ENCODE results near the gene AKR1C1.
"Not testable (repeated sequence)": the region's sequence is repeated elsewhere in the genome, so short reads cannot be mapped to it uniquely, and the experiment has no call there.

Gene AKR1C1

GRCh38 chr10:4984971-4985594 lies 21.9 kb downstream of the AKR1C1 start:
- no peak for DNase-seq

DNA sequence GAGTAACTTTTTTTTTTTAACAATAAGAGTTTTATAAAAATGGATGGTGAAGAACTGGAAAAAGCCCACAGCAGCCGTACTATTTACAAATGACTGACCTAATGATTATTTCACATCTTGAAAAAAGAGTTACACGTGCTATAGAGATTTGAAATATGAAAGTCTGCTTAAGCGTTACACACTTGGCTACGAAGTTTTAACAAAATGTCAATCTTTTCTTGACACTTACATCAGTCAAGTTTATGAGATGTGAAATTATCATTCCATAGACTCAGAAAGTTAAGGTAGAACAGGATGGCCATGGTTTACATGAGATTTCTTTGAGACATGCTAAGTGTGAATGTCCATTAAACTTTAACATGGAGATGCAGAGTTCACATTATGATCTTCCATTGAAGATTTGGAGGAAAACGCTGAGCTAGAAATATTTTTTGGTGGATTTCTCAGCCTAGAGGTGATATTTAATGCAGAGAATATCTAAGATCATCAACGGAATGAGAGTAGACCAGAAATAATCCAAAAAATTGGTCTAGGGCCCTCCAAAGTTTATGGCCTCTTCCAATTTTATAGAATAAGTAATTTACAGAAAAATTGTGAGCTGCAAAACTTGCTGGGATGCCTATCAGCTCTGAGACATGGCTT lies 24.9 kb downstream of the AKR1C1 start:
- DNase-seq: not testable (repeated sequence)

GRCh38 chr10:4990217-4990616 lies 27.0 kb downstream of the AKR1C1 start:
- no peak for DNase-seq

DNA sequence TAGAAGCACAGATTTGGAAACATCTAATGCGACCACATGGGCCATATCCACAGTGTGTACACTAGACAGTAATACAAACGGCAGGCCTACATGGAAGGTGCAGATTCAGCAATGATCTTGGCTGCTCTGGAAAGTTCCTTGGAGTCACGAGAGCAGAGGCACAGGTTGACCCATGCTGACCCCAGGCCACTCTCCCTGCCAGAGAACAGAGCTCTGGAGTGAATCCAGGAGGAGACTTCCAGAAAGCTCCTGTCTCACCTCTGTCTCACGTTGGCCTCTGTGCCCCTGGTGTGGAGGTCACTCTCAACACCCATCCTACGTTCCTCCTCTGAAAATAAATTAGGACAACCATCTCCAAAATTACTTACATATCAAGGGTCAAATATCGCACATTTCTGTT lies 28.2 kb downstream of the AKR1C1 start:
- DNase-seq: not testable (repeated sequence)

DNA sequence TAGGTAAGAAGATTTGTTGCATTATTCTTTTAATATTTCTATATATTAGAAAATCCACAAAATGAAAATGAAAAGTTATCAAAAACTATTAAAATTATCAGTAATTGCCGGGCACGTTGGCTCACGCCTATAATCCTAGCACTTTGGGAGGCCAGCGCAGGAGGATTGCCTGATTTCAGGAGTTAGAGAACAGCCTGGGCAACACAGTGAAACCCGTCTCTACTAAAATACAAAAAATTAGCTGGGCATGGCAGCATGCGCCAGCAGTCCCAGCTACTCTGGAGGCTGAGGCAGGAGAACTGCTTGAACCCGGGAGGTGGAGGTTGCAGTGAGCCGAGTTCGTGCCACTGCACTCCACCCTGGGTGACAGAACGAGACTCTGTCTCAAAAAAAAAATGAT lies 29.3 kb downstream of the AKR1C1 start:
- not testable (repeated sequence) for DNase-seq

DNA sequence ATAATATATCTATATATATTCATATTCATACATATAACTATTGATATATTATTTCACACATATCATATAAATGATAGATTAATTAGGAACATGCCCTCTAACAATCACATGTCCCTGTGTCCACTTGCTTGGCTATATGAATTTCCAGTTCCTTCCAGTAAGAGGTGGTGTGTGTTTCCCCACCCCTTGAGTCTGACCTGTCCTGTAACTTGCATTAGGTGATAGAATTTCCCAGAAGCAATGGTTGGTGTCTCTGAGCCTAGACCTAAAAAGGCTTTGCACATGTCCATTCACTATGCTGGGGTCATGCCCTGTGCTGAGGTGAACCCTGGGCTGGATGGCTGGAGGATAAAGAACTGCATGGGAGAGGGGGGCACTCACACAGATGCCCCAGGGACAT lies 31.0 kb downstream of the AKR1C1 start:
- not testable (repeated sequence) for DNase-seq

DNA sequence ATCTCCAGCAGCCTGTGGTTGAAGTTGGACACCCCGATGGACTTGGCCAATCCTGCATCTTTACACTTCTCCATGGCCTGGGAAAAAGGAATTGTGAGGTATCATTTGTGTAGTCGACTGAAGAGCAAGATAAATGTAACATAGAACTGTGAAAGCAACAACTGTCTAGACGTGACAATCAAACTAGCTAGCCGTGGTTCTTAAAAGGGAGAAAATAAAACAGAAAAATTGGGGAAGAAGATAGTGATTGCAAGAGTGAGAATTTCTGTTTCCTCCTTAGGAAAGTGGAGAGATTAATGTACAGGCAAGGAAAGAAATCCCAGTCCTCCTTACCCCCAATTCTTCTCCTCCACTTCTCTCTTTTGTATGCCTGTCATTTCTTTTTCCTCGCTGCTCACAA lies 35.5 kb downstream of the AKR1C1 start:
- DNase-seq: no peak

GRCh38 chr10:5002013-5002727 lies 39.0 kb downstream of the AKR1C1 start:
- DNase-seq: no peak

DNA sequence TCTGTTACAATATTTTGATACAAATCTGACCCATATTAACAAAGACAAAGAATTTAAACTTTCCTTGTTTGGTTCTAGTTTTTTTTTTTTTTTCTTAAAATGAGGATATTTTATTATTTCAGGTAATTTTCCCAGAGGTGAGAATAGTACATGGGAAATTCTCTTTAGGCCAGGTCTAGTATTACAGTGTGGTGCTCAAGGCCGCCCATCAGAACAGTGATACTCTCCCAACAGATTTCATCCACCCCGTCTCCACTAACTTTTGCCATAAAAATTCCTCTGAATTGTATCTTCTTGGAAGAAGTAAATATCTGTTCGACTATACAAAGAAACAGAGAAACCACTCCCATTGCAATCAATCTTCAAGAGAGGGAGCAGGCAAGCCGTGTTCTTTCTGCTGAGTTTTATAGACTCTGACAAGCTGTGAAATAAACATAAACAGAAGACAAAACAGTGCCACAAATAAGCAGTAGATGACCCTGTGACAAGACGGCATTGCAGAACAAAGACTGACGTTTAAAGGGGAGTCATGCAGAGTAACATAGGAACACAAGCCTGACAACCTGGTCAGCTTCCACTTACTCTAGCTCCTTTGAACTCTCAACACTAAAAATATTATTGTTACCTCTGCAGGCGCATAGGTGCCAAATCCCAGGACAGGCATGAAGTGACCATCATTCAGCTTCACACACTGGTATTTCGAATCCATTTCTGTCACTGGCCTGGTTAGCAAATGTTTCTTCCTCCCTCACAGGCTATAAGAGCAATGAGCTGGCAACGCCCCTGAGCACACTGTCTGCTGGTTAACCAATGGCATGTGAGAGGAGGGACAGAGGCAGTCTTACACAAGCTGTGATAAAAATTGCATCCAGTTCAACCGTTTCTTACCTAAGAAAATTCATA lies 40.2 kb downstream of the AKR1C1 start, which contains the start of gene AKR1C2:
Gene AKR1C2, minus strand, starts transcription at position 731 of the 903 bp plus-strand sequence. Its CDS starts 22 bp downstream, at position 709.
- DNase-seq: not testable (repeated sequence)

DNA sequence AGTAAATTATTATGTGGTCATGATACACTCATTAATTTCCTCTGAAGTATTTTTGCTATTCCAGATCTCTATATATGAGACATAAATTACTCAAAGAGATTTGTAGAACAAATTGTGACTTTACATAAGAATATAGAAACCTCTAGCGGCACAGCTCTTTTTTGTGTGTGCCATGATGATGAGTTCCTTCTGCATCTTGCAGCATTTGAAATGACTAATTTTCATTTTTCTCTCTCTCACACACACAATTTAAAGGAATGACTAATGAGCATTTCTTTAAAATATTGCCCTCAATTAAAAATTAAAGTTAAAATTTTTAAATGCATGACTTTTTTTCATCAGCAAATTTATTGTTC lies 40.8 kb downstream of the AKR1C1 start:
- DNase-seq: not testable (repeated sequence)

DNA sequence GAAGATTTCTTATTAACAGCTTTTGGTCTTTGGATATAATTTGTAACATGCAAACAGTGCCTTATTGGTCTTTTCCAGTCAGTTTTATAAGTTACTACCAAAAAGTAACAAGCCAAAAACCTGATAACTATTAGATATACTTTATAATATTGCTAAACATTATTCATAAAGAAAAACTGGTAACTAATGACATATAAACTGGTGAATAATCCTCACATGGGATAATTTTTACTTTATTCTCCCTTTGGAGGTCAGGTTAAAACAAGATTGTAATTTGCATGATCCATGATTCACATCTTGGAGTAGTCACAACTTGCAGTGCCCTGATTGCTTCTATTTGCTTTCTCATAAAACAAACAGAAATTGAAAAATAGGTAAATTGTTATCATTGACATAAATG lies 41.3 kb downstream of the AKR1C1 start:
- DNase-seq: not testable (repeated sequence)

GRCh38 chr10:5008857-5009548 lies 45.8 kb downstream of the AKR1C1 start:
- not testable (repeated sequence) for DNase-seq

- not testable (repeated sequence) for DNase-seq
These were observed 46.8 kb downstream of the AKR1C1 start for GRCh38 chr10:5010043-5010442.

GRCh38 chr10:5011392-5011791 lies 48.2 kb downstream of the AKR1C1 start:
- DNase-seq: not testable (repeated sequence)

GRCh38 chr10:5012595-5012994 lies 49.4 kb downstream of the AKR1C1 start:
- DNase-seq: no peak

DNA sequence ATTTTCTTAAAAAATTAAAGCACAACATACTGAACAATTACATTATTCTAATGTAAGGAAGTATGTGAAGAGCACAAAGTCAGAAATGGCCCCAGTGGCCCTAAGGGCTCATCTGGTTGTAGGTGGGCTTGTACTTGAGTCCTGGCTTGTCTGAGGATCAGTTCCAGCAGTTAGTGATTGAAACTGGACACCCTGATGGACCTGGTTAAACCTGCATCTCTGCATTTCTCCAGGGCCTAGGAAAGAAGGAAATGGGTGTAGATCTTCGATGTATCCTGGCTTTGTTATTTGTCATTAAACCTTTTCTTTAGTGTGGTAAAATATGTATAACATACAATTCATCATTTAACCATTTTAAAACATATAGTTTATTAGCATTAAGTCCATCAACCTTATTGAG lies 50.2 kb downstream of the AKR1C1 start:
- DNase-seq: no peak

- DNase-seq: not testable (repeated sequence)
These were observed 51.1 kb downstream of the AKR1C1 start for GRCh38 chr10:5014200-5014910.

- DNase-seq: no peak
These were observed 51.7 kb downstream of the AKR1C1 start for GRCh38 chr10:5014936-5015335.

- no peak for DNase-seq
These were observed 54.9 kb downstream of the AKR1C1 start for GRCh38 chr10:5018134-5018533.

GRCh38 chr10:5018671-5019277 lies 55.6 kb downstream of the AKR1C1 start:
- not testable (repeated sequence) for DNase-seq
